ENCODE measurements around the gene CRYBB3. TPM values are rescaled to one million over a fixed set of nuclear protein-coding genes. Genes with fewer than 3 reads are reported as not detected.
"Not testable (repeated sequence)": the region's sequence is repeated elsewhere in the genome, so short reads cannot be mapped to it uniquely, and the experiment has no call there.

CRYBB3 gene
- total RNA-seq, 4 donors from 2014 or later = not detected

- Histone ChIP-seq H3K4me1 (no peaks in the 10 kb centered on the region), H3K27me3 (no peaks in the 10 kb centered on the region), H3K36me3 (peaks cover 0 to 49% of the 10 kb centered on the region in 2 donors), H3K27ac (no peak overlapping the region), H3K4me3 (no peak overlapping the region), H3K9me3 (no peaks in the 10 kb centered on the region)
- TF ChIP-seq EP300 (IDR thresholded peaks at IDR 0.05) = no peak
- no peak for TF ChIP-seq POLR2A (IDR thresholded peaks at IDR 0.05)
- no peak for TF ChIP-seq POLR2AphosphoS5 (IDR thresholded peaks at IDR 0.05)
- TF ChIP-seq CTCF (IDR thresholded peaks at IDR 0.05) = no peak
- ATAC-seq = no peak
- WGBS, 2 donors (ENCODE audit: low coverage in 1 of 2) = 79% methylated on average over 3 of the region's 7 CpGs; no CpG with 5 or more reads in 1 of the 2 donors
These were observed 1.3 kb downstream of the CRYBB3 start for GRCh38 chr22:25200967-25201366.

- TF ChIP-seq CTCF (IDR thresholded peaks at IDR 0.05) (no peak), EP300 (IDR thresholded peaks at IDR 0.05) (no peak), POLR2A (IDR thresholded peaks at IDR 0.05) (no peak), POLR2AphosphoS5 (IDR thresholded peaks at IDR 0.05) (no peak)
- no peak for ATAC-seq
- no peak overlapping the region for H3K27ac ChIP-seq
- peaks cover 0 to 42% of the 10 kb centered on the region in 2 donors for H3K36me3 ChIP-seq
- H3K27me3 ChIP-seq = no peaks in the 10 kb centered on the region
- no peaks in the 10 kb centered on the region for H3K4me1 ChIP-seq
- 51 to 68% methylated on average over 3 to 5 of the region's 10 CpGs for WGBS, 2 donors (ENCODE audit: low coverage in 1 of 2)
- no peaks in the 10 kb centered on the region for H3K9me3 ChIP-seq
- no peak overlapping the region for H3K4me3 ChIP-seq
These were observed 2.1 kb downstream of the CRYBB3 start for GRCh38 chr22:25201557-25202273.

GRCh38 chr22:25202290-25202921 is 2.7 kb downstream of the CRYBB3 start:
- H3K36me3 ChIP-seq = peaks cover 0 to 35% of the 10 kb centered on the region in 2 donors
- 38 to 60% methylated on average over 6 to 10 of the region's 15 CpGs for WGBS, 2 donors (ENCODE audit: low coverage in 1 of 2)
- H3K4me1 ChIP-seq = no peaks in the 10 kb centered on the region
- H3K4me3 ChIP-seq = no peak overlapping the region
- no peaks in the 10 kb centered on the region for H3K27me3 ChIP-seq
- no peak overlapping the region for H3K27ac ChIP-seq
- no peak for TF ChIP-seq POLR2AphosphoS5 (IDR thresholded peaks at IDR 0.05)
- TF ChIP-seq POLR2A (IDR thresholded peaks at IDR 0.05) = no peak
- peak; percentile 63 to 92 (median 77) for TF ChIP-seq CTCF (IDR thresholded peaks at IDR 0.05)
- no peaks in the 10 kb centered on the region for H3K9me3 ChIP-seq
- peak; percentile 63 for ATAC-seq

GRCh38 chr22:25203082-25203481 is 3.4 kb downstream of the CRYBB3 start:
- TF ChIP-seq CTCF (IDR thresholded peaks at IDR 0.05) = no peak
- TF ChIP-seq POLR2A (IDR thresholded peaks at IDR 0.05) = no peak
- no peak for TF ChIP-seq EP300 (IDR thresholded peaks at IDR 0.05)
- TF ChIP-seq POLR2AphosphoS5 (IDR thresholded peaks at IDR 0.05) = no peak
- 69 to 94% methylated on average over 2 to 4 of the region's 4 CpGs for WGBS, 2 donors (ENCODE audit: low coverage in 1 of 2)

GRCh38 chr22:25204547-25204946 is 4.9 kb downstream of the CRYBB3 start:
- not testable (repeated sequence) for H3K9me3 ChIP-seq, H3K4me3 ChIP-seq, H3K27me3 ChIP-seq, ATAC-seq, H3K4me1 ChIP-seq, H3K27ac ChIP-seq
- peaks cover 0 to 25% of the 10 kb centered on the region in 2 donors for H3K36me3 ChIP-seq
- 76% methylated on average over 2 of the region's 7 CpGs; no CpG with 5 or more reads in 1 of the 2 donors for WGBS, 2 donors (ENCODE audit: low coverage in 1 of 2)

More at GRCh38 chr22:25203082-25203481, 3.4 kb downstream of the CRYBB3 start:
- Histone ChIP-seq H3K4me1 (no peaks in the 10 kb centered on the region), H3K9me3 (no peaks in the 10 kb centered on the region), H3K27ac (no peak overlapping the region), H3K4me3 (no peak overlapping the region), H3K27me3 (no peaks in the 10 kb centered on the region), H3K36me3 (peaks cover 0 to 28% of the 10 kb centered on the region in 2 donors)
- no peak for ATAC-seq
